ENCODE data around the gene DEPDC5. TPM values are rescaled to one million over a fixed set of nuclear protein-coding genes. Genes with fewer than 3 reads are reported as not detected.

The DEPDC5 gene
- total and polyA plus RNA-seq, 5 experiments from 2014 or later, result 3.9 to 52.4 (median 10.6) TPM

DNA sequence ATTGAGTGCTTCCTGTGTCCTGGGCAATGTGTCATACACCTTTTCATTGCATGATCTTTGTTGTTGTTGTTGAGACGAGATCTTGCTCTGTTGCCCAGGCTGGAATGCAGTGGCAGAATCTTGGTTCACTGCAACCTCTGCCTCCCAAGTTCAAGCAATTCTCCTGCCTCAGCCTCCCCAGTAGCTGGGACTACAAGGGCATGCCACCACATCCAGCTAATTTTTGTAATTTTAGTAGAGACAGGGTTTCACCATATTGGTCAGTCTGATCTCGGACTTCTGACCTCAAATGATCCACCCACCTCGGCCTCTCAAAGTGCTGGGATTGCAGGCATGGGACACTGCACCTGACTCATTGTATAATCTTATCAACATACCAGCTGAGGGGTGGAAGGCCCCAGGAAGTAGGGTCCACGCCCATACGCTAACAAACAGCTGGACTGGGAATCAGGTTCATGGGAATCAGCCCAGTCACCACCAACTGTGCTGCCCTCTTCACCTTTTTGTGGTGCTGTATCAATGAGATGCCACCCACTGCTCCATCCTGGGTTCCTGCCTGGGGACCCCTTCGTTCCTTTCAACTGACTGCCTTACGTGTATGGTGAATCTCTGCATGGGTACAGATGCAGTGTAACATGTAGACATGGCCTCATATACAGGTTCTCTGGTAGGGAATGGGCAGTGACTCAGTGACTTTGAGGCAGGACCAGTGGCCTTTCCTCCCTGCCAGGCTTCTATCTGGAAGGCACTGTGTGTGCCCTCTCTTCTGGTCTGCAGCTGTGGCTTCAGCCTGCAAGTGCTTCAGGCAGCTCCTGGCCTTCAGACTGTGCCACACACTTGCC lies 158.0 kb downstream of the DEPDC5 start:
- Mint-ChIP-seq H3K4me3 (no peak overlapping the region), H3K36me3 (peaks cover 0 to 33% (median 4%) of the 10 kb centered on the region in 3 donors), H3K27me3 (no peaks in the 10 kb centered on the region), H3K27ac (peak overlapping the region in 1 of 10 donors; percentile 14), H3K9me3 (no peaks in the 10 kb centered on the region), H3K4me1 (peaks cover 0 to 4% (median under 1%) of the 10 kb centered on the region in 4 donors)
- POLR2A ChIA-PET, result no interaction called here
- no peak for ATAC-seq
- no peak for DNase-seq

DNA sequence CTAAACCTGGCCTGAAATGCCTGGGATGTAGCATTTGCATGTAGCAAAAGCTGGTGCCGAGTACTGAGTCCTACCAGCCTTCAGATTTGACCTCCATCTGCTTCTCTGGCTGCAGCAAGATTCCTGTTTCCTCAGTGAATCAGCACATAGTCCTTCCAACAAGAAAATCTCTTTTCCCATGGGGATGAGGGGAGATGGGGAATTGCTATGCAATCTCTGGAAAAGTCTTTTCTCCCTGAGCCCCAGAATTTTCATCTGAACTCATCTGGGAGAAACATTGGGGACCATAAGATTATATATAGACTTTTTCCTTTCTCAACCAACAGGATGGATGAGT lies 158.6 kb downstream of the DEPDC5 start:
- H3K27me3 Mint-ChIP-seq, result no peaks in the 10 kb centered on the region
- H3K4me3 Mint-ChIP-seq, result no peak overlapping the region
- POLR2A ChIA-PET, result no interaction called here
- peaks cover 0 to 27% (median 4%) of the 10 kb centered on the region in 3 donors for H3K36me3 Mint-ChIP-seq
- ATAC-seq, result no peak
- peaks cover 0 to 10% (median under 1%) of the 10 kb centered on the region in 4 donors for H3K4me1 Mint-ChIP-seq
- no peak for DNase-seq
- H3K27ac Mint-ChIP-seq, result no peak overlapping the region
- no peaks in the 10 kb centered on the region for H3K9me3 Mint-ChIP-seq

DNA sequence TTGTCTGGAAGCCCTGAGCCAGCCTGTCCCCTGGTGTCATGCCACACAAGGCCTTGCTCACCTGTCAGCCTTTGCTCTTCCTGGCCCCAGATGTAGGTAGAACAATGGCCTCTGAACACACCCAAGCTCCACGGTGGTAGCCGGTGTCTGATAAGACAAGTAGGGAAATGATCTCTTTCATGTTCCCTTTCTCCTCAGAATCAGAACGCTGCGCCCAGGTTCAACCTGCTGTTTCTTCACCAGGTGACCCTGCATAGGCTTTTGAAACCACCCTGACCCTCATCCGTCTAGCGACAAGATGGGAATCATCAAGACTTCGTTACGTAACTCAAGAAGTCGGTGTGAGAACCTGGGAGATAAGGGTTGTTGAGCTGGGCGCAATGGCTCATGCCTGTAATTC lies 161.8 kb downstream of the DEPDC5 start:
- Mint-ChIP-seq H3K9me3 (no peaks in the 10 kb centered on the region), H3K4me1 (peaks cover 0 to 16% (median 2%) of the 10 kb centered on the region in 4 donors), H3K36me3 (peaks cover 0 to 6% (median 0%) of the 10 kb centered on the region in 3 donors), H3K27ac (no peak overlapping the region), H3K27me3 (no peaks in the 10 kb centered on the region), H3K4me3 (no peak overlapping the region)
- ATAC-seq (no peak), DNase-seq (no peak)
- POLR2A ChIA-PET, result no interaction called here

DNA sequence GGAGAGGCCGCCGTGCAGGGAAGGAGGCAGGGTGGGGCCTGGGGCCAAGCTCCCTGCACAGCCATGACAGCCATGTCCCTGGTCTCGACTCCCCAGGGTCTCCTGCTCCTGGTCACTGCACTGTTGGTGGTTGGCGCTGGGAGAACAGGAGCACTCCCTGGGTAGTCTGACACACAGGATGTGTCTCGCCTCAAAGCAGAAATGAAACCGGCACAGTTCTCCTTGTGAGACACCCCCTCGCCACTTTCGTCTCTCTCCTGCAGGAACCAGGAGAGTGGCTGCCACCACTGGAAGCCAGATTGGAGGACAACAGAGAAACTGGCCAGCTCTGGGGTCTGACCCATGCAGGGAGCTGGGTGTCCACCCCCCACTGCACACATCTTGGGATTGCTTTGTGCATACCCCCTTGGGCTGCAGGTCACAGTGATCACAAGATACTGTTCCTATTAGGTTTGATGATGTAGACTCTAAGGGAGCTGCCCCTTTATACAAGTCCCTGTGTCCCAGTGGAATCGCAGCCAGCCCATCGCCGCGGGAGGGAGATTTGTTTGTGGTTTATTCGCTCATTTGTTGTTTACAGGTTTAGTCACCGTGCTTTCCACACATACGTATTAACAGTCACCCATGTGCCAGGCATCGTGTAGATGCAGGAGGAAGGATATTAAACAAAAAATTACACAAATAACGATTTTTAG lies 163.6 kb downstream of the DEPDC5 start:
- Mint-ChIP-seq H3K9me3 (no peaks in the 10 kb centered on the region), H3K27ac (peak overlapping the region in 1 of 10 donors; percentile 74), H3K4me3 (peak overlapping the region in 2 of 10 donors; percentile 2 to 7), H3K27me3 (no peaks in the 10 kb centered on the region), H3K36me3 (no peaks in the 10 kb centered on the region), H3K4me1 (peaks cover 0 to 21% (median 2%) of the 10 kb centered on the region in 4 donors)
- peak in 1 of 10 donors; percentile 8 for DNase-seq
- no peak for ATAC-seq
- POLR2A ChIA-PET, result no interaction called here

DNA sequence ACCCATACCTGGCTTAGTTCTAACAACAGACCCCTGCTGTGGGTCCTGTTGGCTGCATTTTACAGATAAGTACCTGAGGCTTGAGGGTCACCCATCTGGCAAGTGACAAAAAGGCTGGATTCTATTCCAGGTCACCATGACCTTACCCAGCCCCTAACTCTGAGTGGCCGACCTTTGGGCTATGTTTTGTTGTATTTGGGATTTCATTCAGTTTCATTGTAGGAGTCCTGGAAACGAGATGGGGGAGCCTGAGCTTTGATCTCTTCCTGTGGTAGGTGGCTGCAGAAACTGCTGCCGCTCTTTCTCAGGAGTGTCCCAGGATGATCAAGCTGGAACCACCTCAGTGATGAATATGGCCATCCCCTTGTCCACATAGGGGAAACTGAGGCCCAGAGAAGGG lies 165.9 kb downstream of the DEPDC5 start:
- H3K4me3 Mint-ChIP-seq, result no peak overlapping the region
- POLR2A ChIA-PET, result no interaction called here
- ATAC-seq, result no peak
- no peaks in the 10 kb centered on the region for H3K36me3 Mint-ChIP-seq
- H3K27ac Mint-ChIP-seq, result no peak overlapping the region
- peaks cover 0 to 32% (median 6%) of the 10 kb centered on the region in 4 donors for H3K4me1 Mint-ChIP-seq
- no peaks in the 10 kb centered on the region for H3K9me3 Mint-ChIP-seq
- DNase-seq, result no peak
- H3K27me3 Mint-ChIP-seq, result peaks cover 0 to 8% (median 2%) of the 10 kb centered on the region in 5 donors

DNA sequence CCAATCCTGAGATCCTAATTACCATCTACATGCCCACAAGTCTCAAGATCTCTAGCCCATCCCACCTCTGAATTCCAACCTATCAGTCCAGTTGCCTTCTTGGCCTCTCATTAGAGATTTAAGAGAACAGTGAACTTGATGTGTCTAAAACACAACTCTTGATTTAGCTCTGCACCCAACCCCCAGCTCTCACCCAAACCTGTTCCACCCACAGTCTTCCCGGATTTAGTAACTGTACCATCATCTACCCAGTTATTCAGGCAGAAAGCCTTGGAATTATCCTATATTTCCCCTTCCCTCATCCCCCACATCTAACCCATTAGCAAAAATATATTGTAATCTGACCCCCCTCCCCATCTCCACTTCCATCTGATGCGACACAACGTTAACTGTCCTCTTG lies 166.5 kb downstream of the DEPDC5 start:
- Mint-ChIP-seq H3K27me3 (peaks cover 5 to 14% (median 8%) of the 10 kb centered on the region in 5 donors), H3K27ac (no peak overlapping the region), H3K4me1 (peaks cover 0 to 32% (median 8%) of the 10 kb centered on the region in 4 donors), H3K9me3 (no peaks in the 10 kb centered on the region), H3K36me3 (no peaks in the 10 kb centered on the region), H3K4me3 (no peak overlapping the region)
- POLR2A ChIA-PET, result no interaction called here
- DNase-seq (no peak), ATAC-seq (no peak)

DNA sequence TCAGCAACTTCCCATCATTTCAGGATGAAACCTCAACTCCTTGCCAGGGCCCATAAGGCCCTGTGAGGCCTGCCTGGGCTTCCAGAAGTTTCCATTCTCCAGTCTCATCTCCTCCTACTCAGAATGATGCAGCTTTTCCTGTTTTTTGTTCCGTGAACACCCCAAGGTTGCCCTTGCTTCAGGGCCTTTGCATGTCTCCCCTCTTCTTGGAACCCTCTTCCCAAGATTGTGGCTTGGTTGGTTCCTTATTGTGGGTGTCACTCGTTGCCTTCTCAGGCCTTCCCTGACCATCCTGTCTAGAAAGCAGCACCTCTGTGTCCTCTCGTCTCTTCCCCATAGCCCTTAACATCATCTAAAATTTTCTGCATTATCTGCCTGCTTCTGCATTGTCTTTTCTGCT lies 167.3 kb downstream of the DEPDC5 start:
- POLR2A ChIA-PET, result no interaction called here
- Mint-ChIP-seq H3K9me3 (no peaks in the 10 kb centered on the region), H3K4me1 (peaks cover 0 to 32% (median 8%) of the 10 kb centered on the region in 4 donors), H3K36me3 (no peaks in the 10 kb centered on the region), H3K27me3 (peaks cover 9 to 20% (median 13%) of the 10 kb centered on the region in 5 donors), H3K4me3 (no peak overlapping the region), H3K27ac (peak overlapping the region in 1 of 10 donors; percentile 33)
- ATAC-seq, result no peak
- no peak for DNase-seq

DNA sequence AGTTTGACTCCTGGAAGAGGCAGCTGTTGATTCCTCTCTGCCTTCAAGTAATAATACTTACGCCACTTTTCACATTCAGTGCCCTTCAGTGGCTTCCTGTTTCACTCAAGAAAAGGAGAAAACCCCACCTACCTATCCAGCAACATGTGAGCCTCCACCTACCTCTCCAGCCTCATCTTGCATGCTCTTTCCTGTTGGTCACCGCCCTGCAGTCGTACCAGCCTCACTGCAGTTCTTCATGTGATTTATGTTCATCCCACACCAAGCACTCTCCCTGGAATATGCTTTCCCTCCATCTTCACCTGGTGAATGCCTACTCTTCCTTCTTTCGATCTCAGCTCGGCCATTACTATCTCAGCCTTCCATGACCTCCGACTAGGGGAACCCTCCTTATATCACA lies 168.7 kb downstream of the DEPDC5 start:
- ATAC-seq (no peak), DNase-seq (no peak)
- Mint-ChIP-seq H3K27me3 (peaks cover 12 to 27% (median 17%) of the 10 kb centered on the region in 5 donors), H3K4me1 (peaks cover 0 to 20% (median 7%) of the 10 kb centered on the region in 4 donors), H3K4me3 (no peak overlapping the region), H3K27ac (no peak overlapping the region), H3K9me3 (no peaks in the 10 kb centered on the region), H3K36me3 (no peaks in the 10 kb centered on the region)
- POLR2A ChIA-PET, result no interaction called here

DNA sequence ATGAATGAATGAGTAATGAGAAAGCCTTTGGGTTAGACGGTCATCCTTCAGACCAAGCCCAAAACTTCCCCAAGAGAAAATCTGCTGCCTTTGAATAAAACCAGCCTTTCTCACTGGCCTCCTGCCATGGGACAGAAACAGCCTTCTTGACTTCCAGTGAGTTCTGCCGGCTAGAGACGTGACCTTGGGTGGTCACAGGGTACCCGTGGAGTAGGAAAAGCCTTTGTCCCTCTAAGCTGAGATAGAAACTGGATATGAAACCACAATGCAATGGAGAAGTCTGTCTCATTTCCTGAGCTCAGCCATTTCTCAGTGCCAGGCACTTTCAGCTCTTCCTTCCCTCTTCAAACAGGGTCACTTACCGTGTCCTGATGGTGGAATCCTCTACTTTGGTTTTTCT lies 169.3 kb downstream of the DEPDC5 start:
- no peaks in the 10 kb centered on the region for H3K36me3 Mint-ChIP-seq
- no peak for ATAC-seq
- no peak overlapping the region for H3K27ac Mint-ChIP-seq
- no peaks in the 10 kb centered on the region for H3K9me3 Mint-ChIP-seq
- H3K4me1 Mint-ChIP-seq, result peaks cover 0 to 18% (median 7%) of the 10 kb centered on the region in 4 donors
- POLR2A ChIA-PET, result no interaction called here
- H3K27me3 Mint-ChIP-seq, result peaks cover 13 to 29% (median 17%) of the 10 kb centered on the region in 5 donors
- DNase-seq, result no peak
- H3K4me3 Mint-ChIP-seq, result no peak overlapping the region

DNA sequence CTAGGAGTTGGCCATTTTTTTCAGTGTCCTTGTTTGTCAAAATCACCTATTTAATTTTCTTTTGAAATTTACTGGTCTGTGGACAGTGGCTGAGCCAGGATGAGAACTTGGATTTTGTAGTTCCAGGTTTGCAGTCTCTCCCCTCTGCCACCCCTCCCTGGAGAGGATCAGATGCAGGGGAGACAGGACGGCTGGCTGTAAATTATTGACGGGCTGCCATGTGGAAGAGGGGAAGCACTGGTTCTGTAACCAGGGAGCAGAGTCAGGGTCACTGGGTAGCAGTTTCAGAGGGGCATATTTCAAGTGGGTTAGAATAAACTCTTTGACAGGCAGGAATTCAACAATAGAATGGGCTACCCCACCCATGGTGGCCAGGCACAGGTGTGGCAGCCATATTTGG lies 169.9 kb downstream of the DEPDC5 start:
- POLR2A ChIA-PET, result no interaction called here
- peaks cover 0 to 15% (median 7%) of the 10 kb centered on the region in 4 donors for H3K4me1 Mint-ChIP-seq
- H3K27ac Mint-ChIP-seq, result no peak overlapping the region
- H3K4me3 Mint-ChIP-seq, result no peak overlapping the region
- DNase-seq, result no peak
- no peaks in the 10 kb centered on the region for H3K36me3 Mint-ChIP-seq
- no peaks in the 10 kb centered on the region for H3K9me3 Mint-ChIP-seq
- H3K27me3 Mint-ChIP-seq, result peaks cover 13 to 30% (median 17%) of the 10 kb centered on the region in 5 donors
- no peak for ATAC-seq

DNA sequence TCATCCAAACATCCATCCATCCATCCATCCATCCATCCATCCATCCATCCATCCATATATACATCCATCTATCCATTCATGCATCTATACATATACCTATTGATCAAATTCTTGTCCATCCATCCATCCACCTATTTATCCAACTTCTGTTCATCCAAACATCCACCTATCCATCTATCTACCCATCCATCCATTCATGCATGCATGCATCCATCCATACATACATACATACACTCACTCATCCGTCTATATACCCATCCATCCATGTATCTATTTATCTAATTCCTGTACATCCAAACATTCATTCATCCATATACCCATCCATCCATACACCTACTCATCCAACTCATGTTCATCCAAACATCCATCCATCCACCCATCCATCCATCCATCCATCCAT lies 171.2 kb downstream of the DEPDC5 start:
- DNase-seq (no peak), ATAC-seq (no peak)
- no peak overlapping the region for H3K27ac Mint-ChIP-seq
- POLR2A ChIA-PET, result no interaction called here
- no peaks in the 10 kb centered on the region for H3K9me3 Mint-ChIP-seq
- peaks cover 0 to 15% (median 7%) of the 10 kb centered on the region in 4 donors for H3K4me1 Mint-ChIP-seq
- no peaks in the 10 kb centered on the region for H3K36me3 Mint-ChIP-seq
- H3K27me3 Mint-ChIP-seq, result peaks cover 13 to 35% (median 17%) of the 10 kb centered on the region in 5 donors
- no peak overlapping the region for H3K4me3 Mint-ChIP-seq

DNA sequence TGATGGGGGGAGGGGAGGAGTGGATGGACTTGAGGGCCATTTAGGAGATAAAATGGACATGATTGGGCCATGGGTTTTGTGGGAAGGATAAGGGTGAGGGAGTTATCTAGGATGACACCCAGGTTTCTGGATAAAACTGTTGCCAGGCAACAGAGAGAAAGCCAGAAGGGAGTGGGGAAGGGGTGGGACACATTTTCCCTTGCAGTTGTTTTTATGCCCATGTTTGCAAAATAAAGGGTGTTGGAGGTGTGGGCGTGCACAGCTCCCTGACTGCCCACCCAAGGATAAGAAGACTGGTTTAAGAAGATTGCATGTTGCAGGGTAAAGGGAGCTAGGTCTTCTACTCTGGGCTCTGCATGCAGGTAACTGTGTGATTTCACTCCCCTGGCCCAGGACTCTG lies 172.2 kb downstream of the DEPDC5 start:
- H3K27me3 Mint-ChIP-seq, result peaks cover 14 to 35% (median 17%) of the 10 kb centered on the region in 5 donors
- no peak for ATAC-seq
- DNase-seq, result no peak
- H3K9me3 Mint-ChIP-seq, result no peaks in the 10 kb centered on the region
- H3K4me1 Mint-ChIP-seq, result peaks cover 0 to 15% (median 6%) of the 10 kb centered on the region in 4 donors
- peak overlapping the region in 1 of 10 donors; percentile 9 for H3K27ac Mint-ChIP-seq
- no peak overlapping the region for H3K4me3 Mint-ChIP-seq
- H3K36me3 Mint-ChIP-seq, result no peaks in the 10 kb centered on the region
- POLR2A ChIA-PET, result no interaction called here

DNA sequence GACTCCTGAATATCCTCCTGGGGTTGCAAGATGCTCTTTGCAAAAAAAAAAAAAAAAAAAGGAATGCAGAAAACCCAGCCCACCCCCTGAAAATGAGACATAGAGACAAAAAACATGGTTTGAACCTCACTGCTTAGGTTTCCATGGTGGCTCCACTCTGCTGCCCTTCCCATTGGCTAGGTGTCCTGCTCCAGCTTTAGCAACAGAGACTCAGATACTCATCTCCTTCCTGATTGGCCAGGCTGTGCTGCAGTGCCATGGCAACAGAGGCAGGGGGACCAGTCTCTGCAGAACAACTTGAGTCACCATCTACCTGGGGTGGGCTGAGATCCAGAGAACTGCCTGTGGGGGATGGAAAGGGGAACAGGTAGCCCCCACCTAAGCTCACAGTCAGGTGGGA lies 173.2 kb downstream of the DEPDC5 start:
- POLR2A ChIA-PET, result interaction anchor here (0.7 kb wide), 1 partner anchor 185 kb away, joined by 4 read pairs; no protein-coding TSS in a partner anchor
- peaks cover 0 to 12% (median 6%) of the 10 kb centered on the region in 4 donors for H3K4me1 Mint-ChIP-seq
- H3K36me3 Mint-ChIP-seq, result no peaks in the 10 kb centered on the region
- H3K9me3 Mint-ChIP-seq, result no peaks in the 10 kb centered on the region
- DNase-seq (no peak), ATAC-seq (no peak)
- H3K27me3 Mint-ChIP-seq, result peaks cover 14 to 35% (median 17%) of the 10 kb centered on the region in 5 donors
- no peak overlapping the region for H3K4me3 Mint-ChIP-seq
- no peak overlapping the region for H3K27ac Mint-ChIP-seq

Data from naive thymus-derived CD8-positive, alpha-beta T cell (primary cell).